KOPT-K1 (cell line): Measurements from ENCODE around the gene HIVEP3.

Experiments used
- H3K27ac ChIP-seq: fragments of 200-600 bp; sonication (generic); 2 replicates; pipeline ENCODE4 v1.5.1; 2016; ENCODE audit warnings: antibody characterized with exemption, mild to moderate bottlenecking, low read depth, low read length; ENCODE audit not compliant: poor library complexity, severe bottlenecking
- H3K36me3 ChIP-seq: fragments of 200-600 bp; sonication (generic); 2 replicates; pipeline ENCODE4 v1.5.1; 2017; ENCODE audit warnings: antibody characterized with exemption, mild to moderate bottlenecking, low read length, moderate library complexity; ENCODE audit not compliant: insufficient read depth
- H3K9me3 ChIP-seq: fragments of 200-600 bp; sonication (generic); 2 replicates; pipeline ENCODE4 v1.5.1; 2017; ENCODE audit warnings: antibody characterized with exemption, low read length, mild to moderate bottlenecking; ENCODE audit not compliant: insufficient read depth, poor library complexity, severe bottlenecking

HIVEP3 gene

GRCh38 chr1:41860214-41860613, 58.5 kb downstream of the HIVEP3 start:
- Histone ChIP-seq H3K36me3 (peaks cover 51% of the 10 kb centered on the region), H3K9me3 (peaks cover 7% of the 10 kb centered on the region), H3K27ac (no peak overlapping the region)

- H3K9me3 ChIP-seq, result peaks cover 7% of the 10 kb centered on the region
- peaks cover 51% of the 10 kb centered on the region for H3K36me3 ChIP-seq
- no peak overlapping the region for H3K27ac ChIP-seq
Observed at GRCh38 chr1:41859686-41860085, 59.0 kb downstream of the HIVEP3 start.

GRCh38 chr1:41856944-41857285, 61.8 kb downstream of the HIVEP3 start:
- H3K36me3 ChIP-seq, result peaks cover 51% of the 10 kb centered on the region
- H3K9me3 ChIP-seq, result peaks cover 7% of the 10 kb centered on the region
- peak overlapping the region; percentile 30 for H3K27ac ChIP-seq

- H3K9me3 ChIP-seq, result peaks cover 7% of the 10 kb centered on the region
- no peak overlapping the region for H3K27ac ChIP-seq
- H3K36me3 ChIP-seq, result peaks cover 49% of the 10 kb centered on the region
Observed at GRCh38 chr1:41856151-41856943, 62.4 kb downstream of the HIVEP3 start.

- Histone ChIP-seq H3K9me3 (peaks cover 7% of the 10 kb centered on the region), H3K36me3 (peaks cover 42% of the 10 kb centered on the region), H3K27ac (no peak overlapping the region)
Observed at GRCh38 chr1:41855713-41856112, 63.0 kb downstream of the HIVEP3 start.

GRCh38 chr1:41853907-41854306, 64.8 kb downstream of the HIVEP3 start:
- Histone ChIP-seq H3K36me3 (peaks cover 29% of the 10 kb centered on the region), H3K9me3 (peaks cover 7% of the 10 kb centered on the region), H3K27ac (peak overlapping the region; percentile 4)

- no peak overlapping the region for H3K27ac ChIP-seq
- H3K9me3 ChIP-seq, result peaks cover 7% of the 10 kb centered on the region
- peaks cover 38% of the 10 kb centered on the region for H3K36me3 ChIP-seq
Observed at GRCh38 chr1:41852091-41852490, 66.6 kb downstream of the HIVEP3 start.

- no peak overlapping the region for H3K27ac ChIP-seq
- peaks cover 43% of the 10 kb centered on the region for H3K36me3 ChIP-seq
- H3K9me3 ChIP-seq, result peaks cover 7% of the 10 kb centered on the region
Observed at GRCh38 chr1:41851589-41851988, 67.1 kb downstream of the HIVEP3 start.

- Histone ChIP-seq H3K9me3 (no peaks in the 10 kb centered on the region), H3K36me3 (peaks cover 46% of the 10 kb centered on the region), H3K27ac (peak overlapping the region; percentile 50)
Observed at GRCh38 chr1:41850029-41850428, 68.7 kb downstream of the HIVEP3 start.

GRCh38 chr1:41849211-41849759, 69.4 kb downstream of the HIVEP3 start:
- Histone ChIP-seq H3K9me3 (no peaks in the 10 kb centered on the region), H3K27ac (peak overlapping the region; percentile 50), H3K36me3 (peaks cover 54% of the 10 kb centered on the region)

GRCh38 chr1:41848216-41848952, 70.3 kb downstream of the HIVEP3 start:
- peaks cover 60% of the 10 kb centered on the region for H3K36me3 ChIP-seq
- H3K9me3 ChIP-seq, result no peaks in the 10 kb centered on the region
- peak overlapping the region; percentile 50 for H3K27ac ChIP-seq

- Histone ChIP-seq H3K36me3 (peaks cover 57% of the 10 kb centered on the region), H3K9me3 (no peaks in the 10 kb centered on the region), H3K27ac (no peak overlapping the region)
Observed at GRCh38 chr1:41847733-41848132, 71.0 kb downstream of the HIVEP3 start.

GRCh38 chr1:41846625-41847405, 71.9 kb downstream of the HIVEP3 start:
- Histone ChIP-seq H3K9me3 (no peaks in the 10 kb centered on the region), H3K27ac (no peak overlapping the region)

GRCh38 chr1:41844781-41845272, 73.9 kb downstream of the HIVEP3 start:
- peak overlapping the region; percentile 16 for H3K27ac ChIP-seq
- H3K9me3 ChIP-seq, result no peaks in the 10 kb centered on the region
- peaks cover 51% of the 10 kb centered on the region for H3K36me3 ChIP-seq

More at GRCh38 chr1:41846625-41847405, 71.9 kb downstream of the HIVEP3 start:
- H3K36me3 ChIP-seq, result peaks cover 50% of the 10 kb centered on the region

GRCh38 chr1:41844255-41844654, 74.5 kb downstream of the HIVEP3 start:
- Histone ChIP-seq H3K36me3 (peaks cover 57% of the 10 kb centered on the region), H3K9me3 (no peaks in the 10 kb centered on the region), H3K27ac (peak overlapping the region; percentile 16)
